Adipose tissue (tissue), 3 donors: ENCODE results near the gene CADPS. TPM values are rescaled to one million over a fixed set of nuclear protein-coding genes. Genes with fewer than 3 reads are reported as not detected.

Experiments used
- H3K27ac ChIP-seq: one replicate; pipeline ENCODE4 v1.5.1; 2013; ENCODE audit warnings: low read depth, low read length
- WGBS, 3 donors: extraction: QIAGEN DNeasy Blood & Tissue Kit; methylation state at CpG; one replicate each; pipeline ENCODE4 v1.1.7; 2013; 5-methylcytosine and 5-hydroxymethylcytosine counted together
- polyA plus RNA-seq, 3 donors: library from polyadenylated mRNA; stranded (reverse); fragments of 200-250 nt; gene quantifications; one replicate each; pipeline ENCODE4 v1.2.3, GENCODE V29; 2013
- donor health status: healthy with polysubstance abuse.
- donor health status: Bipolar disorder and iron deficiency.
- donor health status: healthy.

Gene CADPS
- polyA plus RNA-seq, 3 donors: 0.04 to 10.5 TPM; not detected in 1

- 86 to 90% (median 89%) methylated on average over 1 of the region's 1 CpG for WGBS, 3 donors
- H3K27ac ChIP-seq: no peak overlapping the region
Observed at GRCh38 chr3:62675492-62675891, 199.7 kb downstream of the CADPS start.

GRCh38 chr3:62672988-62673313, 202.3 kb downstream of the CADPS start:
- H3K27ac ChIP-seq: no peak overlapping the region

GRCh38 chr3:62672270-62672987, 202.8 kb downstream of the CADPS start:
- no peak overlapping the region for H3K27ac ChIP-seq
- 59 to 73% (median 64%) methylated on average over 10 of the region's 10 CpGs for WGBS, 3 donors

GRCh38 chr3:62670351-62670750, 204.9 kb downstream of the CADPS start:
- no peak overlapping the region for H3K27ac ChIP-seq

GRCh38 chr3:62669161-62669560, 206.1 kb downstream of the CADPS start:
- H3K27ac ChIP-seq: no peak overlapping the region
- 70 to 76% (median 74%) methylated on average over 1 of the region's 1 CpG for WGBS, 3 donors

- WGBS, 3 donors: 70 to 77% (median 71%) methylated on average over 5 of the region's 5 CpGs
- H3K27ac ChIP-seq: no peak overlapping the region
Observed at GRCh38 chr3:62667714-62668113, 207.5 kb downstream of the CADPS start.

- no peak overlapping the region for H3K27ac ChIP-seq
- 8 to 9% (median 8%) methylated on average over 10 of the region's 10 CpGs for WGBS, 3 donors
Observed at GRCh38 chr3:62665627-62666437, 209.4 kb downstream of the CADPS start.

GRCh38 chr3:62662677-62663076, 212.5 kb downstream of the CADPS start:
- WGBS, 3 donors: 51 to 67% (median 57%) methylated on average over 6 of the region's 6 CpGs

GRCh38 chr3:62659660-62660059, 215.6 kb downstream of the CADPS start:
- no peak overlapping the region for H3K27ac ChIP-seq
- WGBS, 3 donors: 53 to 69% (median 57%) methylated on average over 4 of the region's 4 CpGs

More at GRCh38 chr3:62662677-62663076, 212.5 kb downstream of the CADPS start:
- no peak overlapping the region for H3K27ac ChIP-seq

- H3K27ac ChIP-seq: no peak overlapping the region
- 67 to 69% (median 68%) methylated on average over 5 of the region's 5 CpGs for WGBS, 3 donors
Observed at GRCh38 chr3:62655691-62656063, 219.5 kb downstream of the CADPS start.

GRCh38 chr3:62655056-62655690, 220.0 kb downstream of the CADPS start:
- WGBS, 3 donors: 26 to 59% (median 48%) methylated on average over 2 of the region's 2 CpGs
- no peak overlapping the region for H3K27ac ChIP-seq

GRCh38 chr3:62653796-62654195, 221.4 kb downstream of the CADPS start:
- 66 to 67% (median 66%) methylated on average over 7 of the region's 7 CpGs for WGBS, 3 donors
- H3K27ac ChIP-seq: no peak overlapping the region

- 69 to 87% (median 87%) methylated on average over 1 of the region's 1 CpG for WGBS, 3 donors
- no peak overlapping the region for H3K27ac ChIP-seq
Observed at GRCh38 chr3:62647711-62648110, 227.5 kb downstream of the CADPS start.

- WGBS, 3 donors: 27 to 89% (median 82%) methylated on average over 1 of the region's 1 CpG
- H3K27ac ChIP-seq: no peak overlapping the region
Observed at GRCh38 chr3:62644493-62644892, 230.7 kb downstream of the CADPS start.

GRCh38 chr3:62638316-62638715, 236.9 kb downstream of the CADPS start:
- WGBS, 3 donors: 46 to 58% (median 56%) methylated on average over 2 of the region's 2 CpGs
- H3K27ac ChIP-seq: no peak overlapping the region

- 55 to 62% (median 62%) methylated on average over 4 of the region's 4 CpGs for WGBS, 3 donors
- no peak overlapping the region for H3K27ac ChIP-seq
Observed at GRCh38 chr3:62636235-62636826, 238.9 kb downstream of the CADPS start.

GRCh38 chr3:62632510-62633294, 242.5 kb downstream of the CADPS start:
- no peak overlapping the region for H3K27ac ChIP-seq
- 35 to 56% (median 49%) methylated on average over 11 of the region's 11 CpGs for WGBS, 3 donors

GRCh38 chr3:62631488-62631887, 243.7 kb downstream of the CADPS start:
- H3K27ac ChIP-seq: no peak overlapping the region
- WGBS, 3 donors: 75 to 77% (median 76%) methylated on average over 2 of the region's 2 CpGs
